Adrenal gland (tissue), 12 donors: ENCODE data around the gene ADGB. TPM values are rescaled to one million over a fixed set of nuclear protein-coding genes. Genes with fewer than 3 reads are reported as not detected.

Source experiments
- DNase-seq, 7 donors: peaks; one replicate each; pipeline ENCODE4 v3.0.0-alpha.2; 2019 to 2020
- H3K27ac ChIP-seq, 5 donors: fragments of 200-600 bp; sonication (generic) in 4 of 5; 1 replicate in 3 of 5; 2 replicates in 2 of 5; pipeline versions ENCODE4 v1.5.1 to v1.8.0; 2016 to 2020; ENCODE audit warnings: mild to moderate bottlenecking in 1 of 5
- H3K27me3 ChIP-seq: fragments of 200-600 bp; 2 replicates; pipeline ENCODE4 v1.8.0; 2021
- H3K36me3 ChIP-seq, 2 donors: fragments of 200-600 bp; replicated peaks in 1 of 2; 1 replicate in 1 of 2; 2 replicates in 1 of 2; pipeline versions ENCODE4 v1.5.1 to v1.8.0; 2018 to 2022
- H3K4me1 ChIP-seq, 2 donors: fragments of 200-600 bp; replicated peaks in 1 of 2; 1 replicate in 1 of 2; 2 replicates in 1 of 2; pipeline versions ENCODE4 v1.5.1 to v1.8.0; 2018 to 2021
- H3K4me3 ChIP-seq, 4 donors: fragments of 200-600 bp; sonication (generic) in 3 of 4; one replicate each; pipeline ENCODE4 v1.5.1; 2016 to 2018
- H3K9me3 ChIP-seq, 3 donors: fragments of 200-600 bp; sonication (generic) in 1 of 3; replicated peaks in 1 of 3; 1 replicate in 2 of 3; 2 replicates in 1 of 3; pipeline versions ENCODE4 v1.5.1 to v1.8.0; 2016 to 2021
- POLR2A ChIP-seq, 2 donors: fragments of 450-650 bp; IDR thresholded peaks; one replicate each; pipeline ENCODE4 v1.6.1; 2017; ENCODE audit warnings: antibody characterized with exemption in 2 of 2, mild to moderate bottlenecking in 2 of 2, moderate library complexity in 1 of 2
- WGBS, 4 donors: extraction: QIAGEN DNeasy Blood & Tissue Kit in 2 of 4; methylation state at CpG; one replicate each; pipeline versions ENCODE4 v1.1.5 to v1.1.7; 2013 to 2017; 5-methylcytosine and 5-hydroxymethylcytosine counted together
- intact Hi-C, 2 donors: fragments of 100-400 bp; cut with DNase I; formaldehyde crosslinking; loops; one replicate each; pipeline versions ENCODE4 v1.14.1 to v1.15.0; 2022 to 2023
- polyA plus RNA-seq, 3 donors: library from polyadenylated mRNA; stranded (reverse); fragments of 200-250 nt in 2 of 3; fragments of 350-450 nt in 1 of 3; fragmentation: Illumina TruSeq in 1 of 3; extraction: RNeasy Lipid Tissue Mini Kit (QIAGEN cat#74804) in 1 of 3; gene quantifications; one replicate each; pipeline ENCODE4 v1.2.3, GENCODE V29; 2013 to 2014
- total RNA-seq, 9 donors: library from RNA; depleted of rRNA in 4 of 9; stranded (reverse); fragments of >200 nt in 4 of 9; fragments of 120-200 nt in 1 of 9; fragmentation: NEBNext Ultra II Directional in 1 of 9; extraction: Animal tissue kit (Norgen Biotek cat#: 25700) in 1 of 9; gene quantifications; one replicate each; pipeline versions ENCODE4 v1.1.0 to v1.2.4, GENCODE V29; 2013 to 2023
- TF ChIP-seq, protein P1 (sequence below), 6 experiments: fragments of 450-650 bp in 4 of 6; fragments of 200-600 bp in 2 of 6; sonication (generic) in 1 of 6; IDR thresholded peaks; 1 replicate in 5 of 6; 2 replicates in 1 of 6; pipeline versions ENCODE4 v1.5.1 to v1.8.0; 2016 to 2021; ENCODE audit warnings: antibody characterized with exemption in 6 of 6, mild to moderate bottlenecking in 2 of 6, moderate library complexity in 1 of 6
- donor health status: healthy with polysubstance abuse.
- donor health status: Bipolar disorder and iron deficiency.
- donor health status: DM: yes; HTN: yes; CAD: no.
- donor health status: DM: no; HTN: no; CAD: no.
- donor health status: DM: no; HTN: no; CAD: no.
- donor health status: DM: yes; HTN: yes; CAD: no.

The ADGB gene
- total and polyA plus RNA-seq, 12 donors: not detected

DNA sequence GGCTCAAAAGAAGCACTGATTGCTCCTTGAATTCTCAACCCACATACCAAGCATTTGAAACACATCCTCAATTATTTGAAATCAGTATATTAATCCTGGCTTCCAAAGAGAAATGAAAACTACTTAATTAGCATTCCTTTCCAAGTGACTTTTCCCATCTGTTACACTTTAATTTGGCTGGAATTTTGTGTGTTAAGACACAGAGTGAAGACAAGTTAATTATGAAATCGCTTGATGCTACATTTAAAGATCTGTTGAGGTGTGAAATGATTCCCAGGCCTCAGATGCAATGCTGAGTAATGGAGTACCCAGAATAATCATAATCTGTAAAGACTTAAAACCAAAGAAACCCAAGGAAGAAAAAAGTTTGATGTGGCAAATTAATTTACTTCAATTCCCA is 241.4 kb downstream of the ADGB start:
- intact Hi-C loops: no loop called here
- H3K27me3 ChIP-seq: no peaks in the 10 kb centered on the region
- no peaks in the 10 kb centered on the region for H3K9me3 ChIP-seq
- DNase-seq: no peak
- H3K27ac ChIP-seq: no peak overlapping the region
- no peak overlapping the region for H3K4me3 ChIP-seq
- 83 to 100% (median 89%) methylated on average over 1 of the region's 1 CpG for WGBS, 4 donors
- no peaks in the 10 kb centered on the region for H3K36me3 ChIP-seq
- no peaks in the 10 kb centered on the region for H3K4me1 ChIP-seq
- TF ChIP-seq, protein P1, sequence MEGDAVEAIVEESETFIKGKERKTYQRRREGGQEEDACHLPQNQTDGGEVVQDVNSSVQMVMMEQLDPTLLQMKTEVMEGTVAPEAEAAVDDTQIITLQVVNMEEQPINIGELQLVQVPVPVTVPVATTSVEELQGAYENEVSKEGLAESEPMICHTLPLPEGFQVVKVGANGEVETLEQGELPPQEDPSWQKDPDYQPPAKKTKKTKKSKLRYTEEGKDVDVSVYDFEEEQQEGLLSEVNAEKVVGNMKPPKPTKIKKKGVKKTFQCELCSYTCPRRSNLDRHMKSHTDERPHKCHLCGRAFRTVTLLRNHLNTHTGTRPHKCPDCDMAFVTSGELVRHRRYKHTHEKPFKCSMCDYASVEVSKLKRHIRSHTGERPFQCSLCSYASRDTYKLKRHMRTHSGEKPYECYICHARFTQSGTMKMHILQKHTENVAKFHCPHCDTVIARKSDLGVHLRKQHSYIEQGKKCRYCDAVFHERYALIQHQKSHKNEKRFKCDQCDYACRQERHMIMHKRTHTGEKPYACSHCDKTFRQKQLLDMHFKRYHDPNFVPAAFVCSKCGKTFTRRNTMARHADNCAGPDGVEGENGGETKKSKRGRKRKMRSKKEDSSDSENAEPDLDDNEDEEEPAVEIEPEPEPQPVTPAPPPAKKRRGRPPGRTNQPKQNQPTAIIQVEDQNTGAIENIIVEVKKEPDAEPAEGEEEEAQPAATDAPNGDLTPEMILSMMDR (IDR thresholded peaks at IDR 0.05): no peak
- no peak for TF ChIP-seq POLR2A (IDR thresholded peaks at IDR 0.05)

DNA sequence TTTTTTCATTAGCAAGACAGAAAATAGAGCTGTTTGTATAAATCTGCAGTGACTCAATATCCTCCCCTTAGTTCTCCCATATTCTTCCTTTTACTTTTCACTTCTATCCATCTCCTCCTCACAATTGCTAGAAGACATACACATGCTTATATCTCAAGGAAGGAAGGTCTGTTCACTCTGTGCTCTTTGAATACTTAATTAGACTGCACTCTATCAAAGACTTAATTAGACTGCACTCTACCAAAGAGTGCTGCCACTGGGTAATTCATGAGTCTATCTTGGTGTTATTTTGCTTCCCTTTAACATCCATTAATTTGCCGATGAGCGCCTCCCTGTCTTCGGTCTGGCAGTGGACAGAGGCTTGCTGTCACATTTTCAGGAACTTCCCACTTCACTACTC is 241.9 kb downstream of the ADGB start:
- Histone ChIP-seq H3K4me3 (no peak overlapping the region), H3K36me3 (no peaks in the 10 kb centered on the region), H3K27ac (no peak overlapping the region), H3K9me3 (no peaks in the 10 kb centered on the region), H3K4me1 (no peaks in the 10 kb centered on the region), H3K27me3 (no peaks in the 10 kb centered on the region)
- DNase-seq: no peak
- intact Hi-C loops: no loop called here
- TF ChIP-seq, protein P1 (IDR thresholded peaks at IDR 0.05): no peak
- TF ChIP-seq POLR2A (IDR thresholded peaks at IDR 0.05): no peak
- 84 to 93% (median 89%) methylated on average over 3 of the region's 3 CpGs for WGBS, 4 donors

DNA sequence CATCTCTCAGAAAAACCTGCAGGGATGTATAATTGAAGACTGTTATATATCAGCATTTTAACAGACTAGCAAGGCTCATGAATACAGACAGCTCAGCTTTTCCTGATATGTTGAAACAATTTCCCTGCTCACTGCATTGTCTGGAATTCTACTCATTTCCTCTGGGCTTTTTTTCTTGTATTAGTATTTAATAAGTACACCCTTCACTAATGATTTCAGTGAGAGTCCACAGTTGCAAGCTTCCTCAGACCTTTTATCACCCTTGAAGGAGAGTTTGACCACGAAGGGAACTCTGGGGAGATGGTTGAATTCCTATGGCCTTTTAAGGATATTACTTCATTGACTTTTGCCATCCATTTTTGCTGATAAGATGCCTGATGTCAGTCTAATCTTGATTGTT is 248.7 kb downstream of the ADGB start:
- H3K27me3 ChIP-seq: no peaks in the 10 kb centered on the region
- no peak for DNase-seq
- H3K4me3 ChIP-seq: no peak overlapping the region
- TF ChIP-seq, protein P1 (IDR thresholded peaks at IDR 0.05): no peak
- no peak for TF ChIP-seq POLR2A (IDR thresholded peaks at IDR 0.05)
- H3K27ac ChIP-seq: no peak overlapping the region
- WGBS, 4 donors: 27 to 46% (median 37%) methylated on average over 1 of the region's 1 CpG
- intact Hi-C loops: no loop called here
- no peaks in the 10 kb centered on the region for H3K9me3 ChIP-seq
- H3K4me1 ChIP-seq: no peaks in the 10 kb centered on the region
- H3K36me3 ChIP-seq: no peaks in the 10 kb centered on the region

DNA sequence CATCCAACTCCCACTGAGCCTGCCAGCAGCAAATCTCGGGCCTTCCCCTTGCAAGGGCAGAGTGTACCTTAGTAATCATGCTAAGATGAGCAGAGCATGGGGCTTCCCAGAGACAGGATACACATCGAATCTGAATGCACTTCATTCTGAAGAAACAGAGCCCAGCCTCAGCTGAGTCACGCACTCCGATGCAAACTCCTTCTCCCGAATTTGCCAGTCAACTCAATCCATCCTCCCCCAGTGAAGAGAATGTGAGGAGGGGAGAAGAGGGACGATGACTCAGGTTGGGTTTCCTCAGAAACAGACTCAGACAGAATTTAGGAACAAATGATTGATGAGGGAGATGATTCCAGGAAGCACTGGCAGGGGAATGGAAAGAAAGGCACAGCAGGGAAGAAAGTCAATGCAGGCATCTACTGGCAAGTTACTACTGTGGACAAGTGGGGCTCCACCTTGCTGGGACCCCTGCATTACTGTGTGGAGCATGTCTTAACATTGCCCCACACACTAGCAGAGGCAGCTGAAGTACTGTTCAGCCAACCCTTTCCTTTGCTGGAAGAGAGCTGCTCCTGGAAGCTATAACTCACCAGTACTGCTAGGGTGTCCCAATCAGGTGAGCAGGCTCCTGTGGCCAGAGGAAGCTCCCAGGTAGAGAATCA is 251.6 kb downstream of the ADGB start:
- intact Hi-C loops: loop anchor here in 1 of 2 donors (10.0 kb wide), 1 partner anchor 434 kb away; no protein-coding TSS in a partner anchor
- Histone ChIP-seq H3K4me1 (no peaks in the 10 kb centered on the region), H3K27ac (no peak overlapping the region), H3K4me3 (no peak overlapping the region), H3K36me3 (no peaks in the 10 kb centered on the region), H3K9me3 (no peaks in the 10 kb centered on the region), H3K27me3 (no peaks in the 10 kb centered on the region)
- no peak for DNase-seq
- TF ChIP-seq, protein P1 (IDR thresholded peaks at IDR 0.05): no peak
- TF ChIP-seq POLR2A (IDR thresholded peaks at IDR 0.05): no peak
- WGBS, 4 donors: 69 to 86% (median 78%) methylated on average over 5 to 6 of the region's 6 CpGs
